Prostate gland (tissue), 2 donors: Measurements from ENCODE around the gene PTPRM.

Experiments
- CTCF ChIP-seq, 4 experiments: fragments of 200-600 bp in 2 of 4; fragments of 450-650 bp in 2 of 4; sonication (generic) in 2 of 4; IDR thresholded peaks; 1 replicate in 3 of 4; 2 replicates in 1 of 4; pipeline ENCODE4 v1.5.1; 2016 to 2019; ENCODE audit warnings: antibody characterized with exemption in 4 of 4, mild to moderate bottlenecking in 2 of 4, moderate library complexity in 2 of 4
- POLR2A ChIP-seq: fragments of 450-650 bp; IDR thresholded peaks from one replicate; pipeline ENCODE4 v1.6.1; 2016; ENCODE audit warnings: antibody characterized with exemption, mild to moderate bottlenecking
- POLR2AphosphoS5 ChIP-seq: sonication (generic); formaldehyde crosslinking; IDR thresholded peaks from one replicate; pipeline ENCODE4 v1.6.1; 2017; ENCODE audit warnings: antibody characterized with exemption

DNA sequence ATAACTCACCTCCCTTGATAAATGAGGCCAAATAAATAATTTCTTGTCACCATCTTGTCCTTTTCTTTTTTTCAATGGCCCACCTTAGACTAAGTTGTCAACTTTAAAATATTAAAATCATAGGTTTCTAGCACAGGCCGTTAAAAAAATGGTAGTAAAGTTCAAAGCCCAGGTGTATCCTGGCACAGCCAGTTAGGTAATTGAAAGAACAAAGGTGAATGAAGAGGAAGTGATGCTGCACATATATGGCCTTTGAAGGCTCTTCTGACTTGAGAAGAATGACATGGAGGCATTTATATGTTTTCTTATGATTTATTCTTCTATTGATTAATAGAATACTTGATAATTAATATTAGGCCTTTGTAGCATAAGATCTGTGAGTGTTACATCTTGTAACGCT, 208.7 kb downstream of the PTPRM start:
- no peak for TF ChIP-seq CTCF (IDR thresholded peaks at IDR 0.05)
- no peak for TF ChIP-seq POLR2AphosphoS5
- TF ChIP-seq POLR2A = no peak
